ENCODE results near the gene MLPH. TPM values are rescaled to one million over a fixed set of nuclear protein-coding genes. Genes with fewer than 3 reads are reported as not detected.
"Not testable (repeated sequence)": the region's sequence is repeated elsewhere in the genome, so short reads cannot be mapped to it uniquely, and the experiment has no call there.

The MLPH gene
- total RNA-seq, 4 donors from 2014 or later, result 13.3 to 37.9 (median 19.9) TPM

GRCh38 chr2:237592425-237592980, 105.5 kb downstream of the MLPH start:
- no peak for TF ChIP-seq POLR2A (IDR thresholded peaks at IDR 0.05)
- TF ChIP-seq CTCF (IDR thresholded peaks at IDR 0.05), result no peak
- intact Hi-C loops (cut with DNase I; ENCODE audit: low total_unique reads), result loop anchor here (10.0 kb wide), 1 partner anchor 152 kb away; no protein-coding TSS in a partner anchor
- H3K4me3 ChIP-seq (ENCODE audit: low read depth, poor library complexity, severe bottlenecking), result no peak overlapping the region
- no peak for DNase-seq (ENCODE audit: low spot score in 2 of 2)
- 90 to 95% methylated on average over 18 of the region's 18 CpGs for WGBS, 2 donors

- intact Hi-C loops (cut with DNase I; ENCODE audit: low total_unique reads), result loop anchor here (10.0 kb wide), 1 partner anchor 152 kb away; no protein-coding TSS in a partner anchor
- no peak for DNase-seq (ENCODE audit: low spot score in 2 of 2)
Measured at GRCh38 chr2:237593036-237593435, 106.0 kb downstream of the MLPH start.

DNA sequence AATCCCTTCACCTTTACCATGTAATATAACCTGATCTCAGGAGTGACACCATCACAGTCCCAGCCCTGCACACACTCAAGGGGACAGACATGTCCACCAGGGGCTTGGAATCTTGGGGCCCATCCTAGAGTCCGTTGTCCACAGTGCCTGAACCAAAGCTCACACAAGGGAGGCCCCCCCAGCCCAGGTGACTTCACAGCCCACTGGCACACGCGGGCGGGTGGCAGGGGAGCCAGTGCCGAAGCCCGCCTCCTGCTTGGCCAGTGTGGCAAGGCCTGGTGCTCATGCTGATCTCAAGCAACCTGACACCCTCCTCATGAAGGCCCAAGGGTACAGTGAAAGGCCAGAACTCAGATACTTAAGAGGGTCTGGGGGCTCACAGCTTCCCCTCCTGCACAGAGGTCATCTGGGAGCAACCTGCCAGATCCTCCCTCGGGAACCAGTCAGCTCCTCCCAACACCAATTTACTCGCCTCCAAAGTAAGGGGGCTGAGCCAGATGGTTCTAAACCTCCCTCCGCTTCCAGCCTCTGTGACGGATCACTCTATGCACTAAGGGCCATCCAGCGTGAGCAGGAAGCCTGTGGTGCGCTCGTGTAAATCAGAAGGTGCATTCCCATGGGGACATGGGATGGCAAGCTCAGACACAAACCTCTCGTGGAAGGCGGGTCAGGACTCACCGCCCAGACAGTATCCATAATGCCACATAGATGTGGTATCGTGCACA, 106.7 kb downstream of the MLPH start:
- intact Hi-C loops (cut with DNase I; ENCODE audit: low total_unique reads), result loop anchor here (10.0 kb wide), 1 partner anchor 151 kb away; no protein-coding TSS in a partner anchor
- no peak overlapping the region for H3K4me3 ChIP-seq (ENCODE audit: low read depth, poor library complexity, severe bottlenecking)
- 75 to 88% methylated on average over 12 to 16 of the region's 17 CpGs for WGBS, 2 donors
- TF ChIP-seq POLR2A (IDR thresholded peaks at IDR 0.05) (no peak), CTCF (IDR thresholded peaks at IDR 0.05) (no peak)
- no peak for DNase-seq (ENCODE audit: low spot score in 2 of 2)

More at GRCh38 chr2:237593036-237593435, 106.0 kb downstream of the MLPH start:
- 93 to 97% methylated on average over 10 of the region's 10 CpGs for WGBS, 2 donors
- H3K4me3 ChIP-seq (ENCODE audit: low read depth, poor library complexity, severe bottlenecking), result no peak overlapping the region
- TF ChIP-seq POLR2A (IDR thresholded peaks at IDR 0.05) (no peak), CTCF (IDR thresholded peaks at IDR 0.05) (no peak)

DNA sequence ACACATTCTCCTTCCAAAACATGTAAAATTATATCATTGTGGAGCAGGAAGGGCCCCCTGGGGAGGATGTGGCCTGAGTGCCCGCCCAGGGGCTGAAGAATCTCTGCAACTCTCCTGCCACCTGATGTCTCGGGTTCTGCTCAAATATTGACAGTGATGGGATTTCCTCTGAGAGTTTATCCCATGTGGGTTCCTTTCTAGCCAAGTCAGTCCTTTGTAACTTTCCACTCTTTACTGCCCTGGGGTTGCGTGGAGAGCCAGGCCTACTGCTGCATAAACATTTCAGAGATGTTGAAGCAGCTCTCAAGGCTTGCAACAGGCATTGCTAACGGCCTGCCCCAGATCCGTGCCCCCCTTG, 107.4 kb downstream of the MLPH start:
- TF ChIP-seq CTCF (IDR thresholded peaks at IDR 0.05) (no peak), POLR2A (IDR thresholded peaks at IDR 0.05) (no peak)
- DNase-seq (ENCODE audit: low spot score in 2 of 2), result no peak
- intact Hi-C loops (cut with DNase I; ENCODE audit: low total_unique reads), result loop anchor here (10.0 kb wide), 1 partner anchor 150 kb away; no protein-coding TSS in a partner anchor
- WGBS, 2 donors, result 84% methylated on average over 5 of the region's 5 CpGs
- no peak overlapping the region for H3K4me3 ChIP-seq (ENCODE audit: low read depth, poor library complexity, severe bottlenecking)

DNA sequence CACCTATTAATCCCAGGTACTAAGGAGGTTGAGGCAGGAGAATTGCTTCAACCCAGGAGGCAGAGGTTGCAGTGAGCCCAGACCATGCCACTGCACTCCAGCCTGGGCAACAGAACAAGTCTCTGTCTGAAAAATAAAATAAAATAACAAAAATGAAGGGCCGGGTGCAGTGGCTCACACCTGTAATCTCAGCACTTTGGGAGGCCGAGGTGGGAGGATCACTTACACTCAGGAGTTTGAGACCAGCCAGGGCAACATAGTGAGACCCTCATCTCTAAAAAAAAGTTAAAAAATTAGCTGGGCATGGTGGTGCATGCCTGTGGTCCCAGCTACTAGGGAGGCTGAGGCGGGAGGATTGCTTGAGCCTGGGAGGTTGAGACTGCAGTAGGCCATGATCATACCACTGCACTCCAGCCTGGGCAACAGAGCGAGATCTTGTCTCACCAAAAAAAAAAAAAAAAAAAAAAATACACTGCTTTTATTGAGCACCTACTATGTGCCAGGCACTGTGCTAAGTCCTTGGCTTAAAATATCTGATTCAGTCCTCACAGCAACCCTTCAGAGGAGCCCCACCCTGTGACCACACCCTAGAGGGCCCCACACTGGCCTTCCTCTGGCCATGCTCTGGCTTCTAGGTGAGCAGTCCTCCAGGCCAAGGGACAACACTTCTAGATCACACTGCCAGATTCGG, 108.9 kb downstream of the MLPH start:
- intact Hi-C loops (cut with DNase I; ENCODE audit: low total_unique reads), result loop anchor here (10.0 kb wide), 1 partner anchor 149 kb away; no protein-coding TSS in a partner anchor
- H3K4me3 ChIP-seq (ENCODE audit: low read depth, poor library complexity, severe bottlenecking); DNase-seq (ENCODE audit: low spot score in 2 of 2): not testable (repeated sequence)
- 96% methylated on average over 5 of the region's 5 CpGs for WGBS, 2 donors

Measured in lower leg skin (tissue), 4 donors.